HEK293 (cell line): ENCODE results near the gene PAK4.
A peak's percentile ranks its signal among the peaks of the same experiment; 100 is the strongest.

Experiments
- CTCF ChIA-PET: fragments of 350-600 bp; formaldehyde crosslinking; extraction: SDS; loops from one replicate; lab custom pipeline; 2021; ENCODE audit warnings: antibody characterized with exemption; lab: Yijun Ruan, JAX
- POLR2A ChIA-PET: fragments of 300-600 bp; formaldehyde crosslinking; extraction: SDS; loops from one replicate; lab custom pipeline; 2020; ENCODE audit warnings: antibody characterized with exemption, inconsistent platforms; lab: Yijun Ruan, JAX
- H3K27ac ChIP-seq: fragments of 200-500 bp; sonication (Bioruptor generic); 2 replicates; pipeline ENCODE4 v1.5.1; 2014; ENCODE audit warnings: low read depth, low read length, control low read depth, inconsistent platforms; ENCODE audit errors: extremely low read depth
- H3K36me3 ChIP-seq, 2 experiments: fragments of 200-500 bp in 1 of 2; sonication (Bioruptor generic) in 1 of 2; 1 replicate in 1 of 2; 2 replicates in 1 of 2; pipeline ENCODE4 v1.5.1; 2014 to 2017; ENCODE audit warnings: inconsistent platforms in 2 of 2, low read length in 2 of 2; ENCODE audit not compliant: control insufficient read depth in 2 of 2, insufficient read depth in 1 of 2
- H3K4me1 ChIP-seq: fragments of 200-500 bp; sonication (Bioruptor generic); 2 replicates; pipeline ENCODE4 v1.5.1; 2014; ENCODE audit warnings: mild to moderate bottlenecking, low read length, inconsistent platforms; ENCODE audit not compliant: control insufficient read depth, insufficient read depth
- H3K4me3 ChIP-seq: 2 replicates; pipeline ENCODE4 v1.5.1; 2011; ENCODE audit warnings: low read depth, mild to moderate bottlenecking, control low read depth, low read length, moderate library complexity
- H3K9me3 ChIP-seq: fragments of 200-500 bp; sonication (Bioruptor generic); 2 replicates; pipeline ENCODE4 v1.5.1; 2014; ENCODE audit warnings: low read depth, low read length, inconsistent platforms; ENCODE audit not compliant: control insufficient read depth, insufficient read depth
- BCL11A ChIP-seq: fragments of 450-650 bp; formaldehyde crosslinking; IDR thresholded peaks from 2 replicates; pipeline ENCODE4 v1.5.1; 2016; ENCODE audit warnings: low read depth, missing biosample characterization, missing genetic modification characterization
- EGR2 ChIP-seq: fragments of 450-650 bp; formaldehyde crosslinking; IDR thresholded peaks from 2 replicates; pipeline ENCODE4 v1.5.1; 2016; ENCODE audit warnings: low read depth, missing biosample characterization, missing genetic modification characterization
- GLI2 ChIP-seq: fragments of 450-650 bp; formaldehyde crosslinking; IDR thresholded peaks from 2 replicates; pipeline ENCODE4; 2017; ENCODE audit warnings: missing biosample characterization, missing genetic modification characterization, low read depth, borderline replicate concordance
- GLI4 ChIP-seq: fragments of 450-650 bp; formaldehyde crosslinking; IDR thresholded peaks from 2 replicates; pipeline ENCODE4 v1.5.1; 2016; ENCODE audit warnings: missing biosample characterization, missing genetic modification characterization
- IKZF3 ChIP-seq: fragments of 450-650 bp; IDR thresholded peaks from 2 replicates; pipeline ENCODE4 v1.5.0; 2018; ENCODE audit warnings: missing biosample characterization, mild to moderate bottlenecking, missing genetic modification characterization, moderate library complexity
- TRIM28 ChIP-seq: IDR thresholded peaks from 2 replicates; pipeline ENCODE4 v1.6.1; 2011; ENCODE audit warnings: low read length, control low read depth, borderline replicate concordance
- ZEB2 ChIP-seq: fragments of 450-650 bp; formaldehyde crosslinking; IDR thresholded peaks from 2 replicates; pipeline ENCODE4 v1.5.1; 2016; ENCODE audit warnings: missing biosample characterization, missing genetic modification characterization
- ZFHX2 ChIP-seq: fragments of 450-650 bp; formaldehyde crosslinking; conservative IDR thresholded peaks from 2 replicates; pipeline ENCODE4 v1.5.1; 2016; ENCODE audit warnings: missing biosample characterization, missing genetic modification characterization
- ZNF112 ChIP-seq: fragments of 450-650 bp; formaldehyde crosslinking; IDR thresholded peaks from 2 replicates; pipeline ENCODE4 v1.5.0; 2017; ENCODE audit warnings: missing biosample characterization, missing genetic modification characterization
- ZNF133 ChIP-seq: fragments of 450-650 bp; formaldehyde crosslinking; IDR thresholded peaks from 2 replicates; pipeline ENCODE4 v1.5.1; 2016; ENCODE audit warnings: missing biosample characterization, missing genetic modification characterization
- ZNF146 ChIP-seq: fragments of 450-650 bp; formaldehyde crosslinking; IDR thresholded peaks from 2 replicates; pipeline ENCODE4 v1.5.1; 2016; ENCODE audit warnings: missing biosample characterization, missing genetic modification characterization
- ZNF169 ChIP-seq: fragments of 450-650 bp; formaldehyde crosslinking; IDR thresholded peaks from 2 replicates; pipeline ENCODE4 v1.5.1; 2016; ENCODE audit warnings: missing biosample characterization, missing genetic modification characterization
- ZNF184 ChIP-seq: fragments of 450-650 bp; IDR thresholded peaks from 2 replicates; pipeline ENCODE4 v1.5.1; 2018; ENCODE audit warnings: missing biosample characterization, mild to moderate bottlenecking, missing genetic modification characterization
- ZNF202 ChIP-seq: fragments of 450-650 bp; formaldehyde crosslinking; IDR thresholded peaks from 2 replicates; pipeline ENCODE4 v1.5.1; 2016; ENCODE audit warnings: missing biosample characterization, missing genetic modification characterization, borderline replicate concordance
- ZNF221 ChIP-seq: fragments of 450-650 bp; formaldehyde crosslinking; IDR thresholded peaks from 2 replicates; pipeline ENCODE4 v1.5.1; 2017; ENCODE audit warnings: missing biosample characterization, missing genetic modification characterization, borderline replicate concordance
- ZNF26 ChIP-seq: fragments of 450-650 bp; formaldehyde crosslinking; IDR thresholded peaks from 2 replicates; pipeline ENCODE4 v1.5.1; 2016; ENCODE audit warnings: missing biosample characterization, missing genetic modification characterization
- ZNF266 ChIP-seq: fragments of 450-650 bp; formaldehyde crosslinking; IDR thresholded peaks from 2 replicates; pipeline ENCODE4 v1.5.1; 2016; ENCODE audit warnings: missing biosample characterization, missing genetic modification characterization, low read depth
- ZNF274 ChIP-seq, 2 experiments: fragments of 200-500 bp in 1 of 2; fragments of 450-650 bp in 1 of 2; sonication (Bioruptor generic) in 1 of 2; formaldehyde crosslinking in 1 of 2; IDR thresholded peaks; 2 replicates each; pipeline versions ENCODE4 v1.5.1 to v1.6.1; 2014 to 2016; ENCODE audit warnings: borderline replicate concordance in 1 of 2, inconsistent platforms in 1 of 2, low read length in 1 of 2, missing biosample characterization in 1 of 2, missing genetic modification characterization in 1 of 2
- ZNF404 ChIP-seq: fragments of 450-650 bp; formaldehyde crosslinking; IDR thresholded peaks from 2 replicates; pipeline ENCODE4 v1.5.1; 2017; ENCODE audit warnings: missing biosample characterization, missing genetic modification characterization
- ZNF416 ChIP-seq: fragments of 450-650 bp; formaldehyde crosslinking; IDR thresholded peaks from 2 replicates; pipeline ENCODE4 v1.5.1; 2016; ENCODE audit warnings: missing biosample characterization, missing genetic modification characterization
- ZNF510 ChIP-seq: fragments of 450-650 bp; formaldehyde crosslinking; IDR thresholded peaks from 2 replicates; pipeline ENCODE4 v1.5.1; 2018; ENCODE audit warnings: mild to moderate bottlenecking, missing genetic modification characterization, missing biosample characterization; ENCODE audit not compliant: insufficient replicate concordance
- ZNF513 ChIP-seq: fragments of 450-650 bp; IDR thresholded peaks from 2 replicates; pipeline ENCODE4 v1.5.1; 2018; ENCODE audit warnings: missing biosample characterization, missing genetic modification characterization
- ZNF624 ChIP-seq: fragments of 450-650 bp; formaldehyde crosslinking; IDR thresholded peaks from 2 replicates; pipeline ENCODE4 v1.5.1; 2017; ENCODE audit warnings: missing biosample characterization, missing genetic modification characterization
- ZNF629 ChIP-seq: fragments of 450-650 bp; formaldehyde crosslinking; IDR thresholded peaks from 2 replicates; pipeline ENCODE4 v1.5.1; 2017; ENCODE audit warnings: missing biosample characterization, missing genetic modification characterization
- ZNF707 ChIP-seq: fragments of 450-650 bp; formaldehyde crosslinking; IDR thresholded peaks from 2 replicates; pipeline ENCODE4 v1.5.1; 2016; ENCODE audit warnings: missing biosample characterization, missing genetic modification characterization
- ZNF791 ChIP-seq: fragments of 450-650 bp; formaldehyde crosslinking; IDR thresholded peaks from 2 replicates; pipeline ENCODE4 v1.5.1; 2016; ENCODE audit warnings: missing biosample characterization, missing genetic modification characterization
- ZNF792 ChIP-seq: fragments of 450-650 bp; formaldehyde crosslinking; IDR thresholded peaks from 2 replicates; pipeline ENCODE4 v1.5.1; 2016; ENCODE audit warnings: missing biosample characterization, missing genetic modification characterization
- ZSCAN16 ChIP-seq: fragments of 450-650 bp; formaldehyde crosslinking; IDR thresholded peaks from 2 replicates; pipeline ENCODE4 v1.5.1; 2016; ENCODE audit warnings: missing biosample characterization, missing genetic modification characterization
- TF ChIP-seq, protein P1 (sequence below): fragments of 450-650 bp; formaldehyde crosslinking; IDR thresholded peaks from 2 replicates; pipeline ENCODE4 v1.5.1; 2016; ENCODE audit warnings: missing biosample characterization, missing genetic modification characterization

The PAK4 gene

GRCh38 chr19:39162441-39163043, 37.0 kb downstream of the PAK4 start:
- no peak overlapping the region for H3K4me3 ChIP-seq
- no peak overlapping the region for H3K27ac ChIP-seq
- ChIA-PET POLR2A (interaction anchor here (0.6 to 1.2 kb wide), 3 partner anchors 9 to 1203 kb away, joined by 3 to 4 read pairs (median 3); no protein-coding TSS in a partner anchor), CTCF (interaction anchor here (0.6 to 1.7 kb wide), 2 partner anchors 24 to 185 kb away, joined by 4 read pairs; no protein-coding TSS in a partner anchor)
- peaks cover 0 to 3% of the 10 kb centered on the region in 2 experiments; a peak in 2 of 3 replicates for H3K36me3 ChIP-seq
- no peaks in the 10 kb centered on the region for H3K9me3 ChIP-seq
- TF ChIP-seq ZNF792 (tag by site-specific recombination) (no peak), EGR2 (tag by site-specific recombination) (peak; percentile 100), ZNF112 (tag by site-specific recombination) (no peak), ZNF404 (tag by site-specific recombination) (no peak), ZNF184 (tag by site-specific recombination) (no peak), ZFHX2 (tag by site-specific recombination) (peak; percentile 100), ZNF510 (tag by site-specific recombination) (no peak), ZNF629 (tag by site-specific recombination) (no peak), ZNF26 (tag by site-specific recombination) (no peak), GLI2 (tag by site-specific recombination) (no peak), BCL11A (0 out of 2 replicates have a peak, but pooled peaks have one; percentile 19), ZNF146 (tag by site-specific recombination) (no peak), ZNF624 (tag by site-specific recombination) (no peak), GLI4 (no peak)
- TF ChIP-seq, protein P1, sequence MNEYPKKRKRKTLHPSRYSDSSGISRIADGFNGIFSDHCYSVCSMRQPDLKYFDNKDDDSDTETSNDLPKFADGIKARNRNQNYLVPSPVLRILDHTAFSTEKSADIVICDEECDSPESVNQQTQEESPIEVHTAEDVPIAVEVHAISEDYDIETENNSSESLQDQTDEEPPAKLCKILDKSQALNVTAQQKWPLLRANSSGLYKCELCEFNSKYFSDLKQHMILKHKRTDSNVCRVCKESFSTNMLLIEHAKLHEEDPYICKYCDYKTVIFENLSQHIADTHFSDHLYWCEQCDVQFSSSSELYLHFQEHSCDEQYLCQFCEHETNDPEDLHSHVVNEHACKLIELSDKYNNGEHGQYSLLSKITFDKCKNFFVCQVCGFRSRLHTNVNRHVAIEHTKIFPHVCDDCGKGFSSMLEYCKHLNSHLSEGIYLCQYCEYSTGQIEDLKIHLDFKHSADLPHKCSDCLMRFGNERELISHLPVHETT (tag by site-specific recombination) = no peak
- H3K4me1 ChIP-seq = peaks cover 12% of the 10 kb centered on the region

DNA sequence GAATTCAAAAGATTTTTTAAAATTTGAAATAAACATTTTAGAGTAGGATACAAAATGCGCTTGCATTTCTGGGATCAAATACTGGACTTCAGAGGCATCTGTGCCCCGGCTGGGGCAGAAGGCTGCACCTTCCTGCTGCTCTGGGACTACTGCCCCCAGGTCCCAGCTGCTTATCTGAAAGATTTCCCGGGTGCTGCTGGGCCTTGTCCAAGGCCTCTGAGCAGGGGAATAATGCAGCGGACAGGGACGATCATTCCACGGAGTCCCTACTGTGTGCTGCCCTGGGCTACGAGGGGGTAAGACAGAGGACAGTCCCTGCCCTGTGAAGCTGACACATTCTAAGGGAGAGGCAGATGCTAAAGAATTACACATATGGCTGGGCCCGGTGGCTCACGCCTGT, 38.0 kb downstream of the PAK4 start:
- TF ChIP-seq IKZF3 (tag by site-specific recombination) (no peak), ZSCAN16 (tag by site-specific recombination) (no peak), ZNF202 (tag by site-specific recombination) (no peak), ZNF791 (no peak), ZNF416 (tag by site-specific recombination) (no peak), ZNF133 (tag by site-specific recombination) (no peak), ZNF513 (tag by site-specific recombination) (no peak), TRIM28 (no peak), ZEB2 (tag by site-specific recombination) (no peak), ZNF266 (tag by site-specific recombination) (no peak), ZNF707 (no peak), ZNF221 (tag by site-specific recombination) (no peak), ZNF274 (IDR thresholded peaks at IDR 0.05; ENCODE audit: low read length) (no peak), ZNF274 (tag by site-specific recombination; IDR thresholded peaks at IDR 0.05; ENCODE audit: borderline replicate concordance) (no peak), ZNF169 (tag by site-specific recombination) (no peak)
- no peak overlapping the region for H3K27ac ChIP-seq
- H3K4me3 ChIP-seq = no peak overlapping the region
- peaks cover 0 to 3% of the 10 kb centered on the region in 2 experiments; a peak in 2 of 3 replicates for H3K36me3 ChIP-seq
- POLR2A ChIA-PET = interaction anchor here (0.8 to 1.2 kb wide), 2 partner anchors 23 to 35 kb away, joined by 3 to 11 read pairs; no protein-coding TSS in a partner anchor
- no peaks in the 10 kb centered on the region for H3K9me3 ChIP-seq
- peaks cover 12% of the 10 kb centered on the region for H3K4me1 ChIP-seq
- CTCF ChIA-PET = interaction anchor here (0.7 to 1.7 kb wide), 3 partner anchors 23 to 54 kb away, joined by 3 to 4 read pairs (median 4); no protein-coding TSS in a partner anchor
